HL-60 (cell line): ENCODE measurements around the gene PHACTR3.

ENCODE experiments used
- DNase-seq, 2 experiments: peaks; one replicate each; pipeline ENCODE4 v3.0.0-alpha.2; 2010 to 2020; ENCODE audit warnings: low read depth in 1 of 2, low spot score in 1 of 2
- H3K27ac ChIP-seq: fragments of 250-450 bp; sonication (Bioruptor Pico); replicated peaks from 2 replicates; pipeline ENCODE4 v1.5.1; 2020; ENCODE audit warnings: mild to moderate bottlenecking, moderate library complexity
- H3K27me3 ChIP-seq: fragments of 250-450 bp; sonication (Bioruptor Pico); 2 replicates; pipeline ENCODE4 v1.5.1; 2021; ENCODE audit warnings: mild to moderate bottlenecking, moderate library complexity; ENCODE audit not compliant: insufficient read depth, poor library complexity, severe bottlenecking
- H3K4me3 ChIP-seq: replicated peaks from 2 replicates; pipeline ENCODE4 v1.5.1; 2011; ENCODE audit warnings: mild to moderate bottlenecking, control low read depth, low read length; ENCODE audit not compliant: insufficient read depth
- GABPA ChIP-seq: IDR thresholded peaks from 2 replicates; pipeline ENCODE4 v1.6.1; 2012; ENCODE audit warnings: low read depth
- POLR2AphosphoS5 ChIP-seq: IDR thresholded peaks from 2 replicates; pipeline ENCODE4 v1.6.1; 2012; ENCODE audit warnings: low read depth
- SPI1 ChIP-seq: IDR thresholded peaks from 2 replicates; pipeline ENCODE4 v1.6.1; 2012; ENCODE audit warnings: low read depth, mild to moderate bottlenecking, borderline replicate concordance
- TF ChIP-seq, protein P1 (sequence below): IDR thresholded peaks from 2 replicates; pipeline ENCODE4 v1.6.1; 2012; ENCODE audit warnings: low read depth; ENCODE audit not compliant: insufficient replicate concordance
- TF ChIP-seq, protein P2 (sequence below): IDR thresholded peaks from one replicate; pipeline ENCODE4 v1.5.1; 2011; ENCODE audit warnings: low read length, control low read depth, inconsistent platforms; ENCODE audit not compliant: insufficient read depth

PHACTR3 gene

DNA sequence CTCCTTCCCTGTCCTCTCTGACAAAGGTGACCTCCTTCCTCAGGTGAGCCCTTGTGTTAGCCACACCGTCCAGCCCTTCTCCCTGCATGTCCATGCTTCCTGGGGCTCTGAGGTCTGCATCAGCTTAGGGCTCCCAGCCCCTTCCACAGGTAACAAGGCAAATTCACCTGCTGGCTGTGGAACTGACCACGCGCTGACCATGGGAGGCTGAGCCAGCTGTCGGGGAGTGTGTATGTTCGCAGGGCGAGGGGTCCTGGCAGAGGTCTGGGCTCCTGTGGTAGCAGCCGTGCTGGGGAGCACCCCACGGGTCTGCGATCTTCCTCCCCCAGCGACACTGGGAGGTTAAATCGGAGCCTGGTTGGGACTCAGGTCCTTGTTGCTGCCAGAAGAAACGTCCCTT is 136.7 kb downstream of the PHACTR3 start:
- TF ChIP-seq POLR2AphosphoS5: no peak
- no peak for TF ChIP-seq GABPA
- TF ChIP-seq, protein P1, sequence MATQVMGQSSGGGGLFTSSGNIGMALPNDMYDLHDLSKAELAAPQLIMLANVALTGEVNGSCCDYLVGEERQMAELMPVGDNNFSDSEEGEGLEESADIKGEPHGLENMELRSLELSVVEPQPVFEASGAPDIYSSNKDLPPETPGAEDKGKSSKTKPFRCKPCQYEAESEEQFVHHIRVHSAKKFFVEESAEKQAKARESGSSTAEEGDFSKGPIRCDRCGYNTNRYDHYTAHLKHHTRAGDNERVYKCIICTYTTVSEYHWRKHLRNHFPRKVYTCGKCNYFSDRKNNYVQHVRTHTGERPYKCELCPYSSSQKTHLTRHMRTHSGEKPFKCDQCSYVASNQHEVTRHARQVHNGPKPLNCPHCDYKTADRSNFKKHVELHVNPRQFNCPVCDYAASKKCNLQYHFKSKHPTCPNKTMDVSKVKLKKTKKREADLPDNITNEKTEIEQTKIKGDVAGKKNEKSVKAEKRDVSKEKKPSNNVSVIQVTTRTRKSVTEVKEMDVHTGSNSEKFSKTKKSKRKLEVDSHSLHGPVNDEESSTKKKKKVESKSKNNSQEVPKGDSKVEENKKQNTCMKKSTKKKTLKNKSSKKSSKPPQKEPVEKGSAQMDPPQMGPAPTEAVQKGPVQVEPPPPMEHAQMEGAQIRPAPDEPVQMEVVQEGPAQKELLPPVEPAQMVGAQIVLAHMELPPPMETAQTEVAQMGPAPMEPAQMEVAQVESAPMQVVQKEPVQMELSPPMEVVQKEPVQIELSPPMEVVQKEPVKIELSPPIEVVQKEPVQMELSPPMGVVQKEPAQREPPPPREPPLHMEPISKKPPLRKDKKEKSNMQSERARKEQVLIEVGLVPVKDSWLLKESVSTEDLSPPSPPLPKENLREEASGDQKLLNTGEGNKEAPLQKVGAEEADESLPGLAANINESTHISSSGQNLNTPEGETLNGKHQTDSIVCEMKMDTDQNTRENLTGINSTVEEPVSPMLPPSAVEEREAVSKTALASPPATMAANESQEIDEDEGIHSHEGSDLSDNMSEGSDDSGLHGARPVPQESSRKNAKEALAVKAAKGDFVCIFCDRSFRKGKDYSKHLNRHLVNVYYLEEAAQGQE: no peak
- no peak for TF ChIP-seq SPI1
- no peak overlapping the region for H3K4me3 ChIP-seq
- H3K27me3 ChIP-seq: no peaks in the 10 kb centered on the region

GRCh38 chr20:59742351-59743095 is 138.2 kb downstream of the PHACTR3 start:
- TF ChIP-seq, protein P1: no peak
- TF ChIP-seq GABPA: no peak
- TF ChIP-seq, protein P2, sequence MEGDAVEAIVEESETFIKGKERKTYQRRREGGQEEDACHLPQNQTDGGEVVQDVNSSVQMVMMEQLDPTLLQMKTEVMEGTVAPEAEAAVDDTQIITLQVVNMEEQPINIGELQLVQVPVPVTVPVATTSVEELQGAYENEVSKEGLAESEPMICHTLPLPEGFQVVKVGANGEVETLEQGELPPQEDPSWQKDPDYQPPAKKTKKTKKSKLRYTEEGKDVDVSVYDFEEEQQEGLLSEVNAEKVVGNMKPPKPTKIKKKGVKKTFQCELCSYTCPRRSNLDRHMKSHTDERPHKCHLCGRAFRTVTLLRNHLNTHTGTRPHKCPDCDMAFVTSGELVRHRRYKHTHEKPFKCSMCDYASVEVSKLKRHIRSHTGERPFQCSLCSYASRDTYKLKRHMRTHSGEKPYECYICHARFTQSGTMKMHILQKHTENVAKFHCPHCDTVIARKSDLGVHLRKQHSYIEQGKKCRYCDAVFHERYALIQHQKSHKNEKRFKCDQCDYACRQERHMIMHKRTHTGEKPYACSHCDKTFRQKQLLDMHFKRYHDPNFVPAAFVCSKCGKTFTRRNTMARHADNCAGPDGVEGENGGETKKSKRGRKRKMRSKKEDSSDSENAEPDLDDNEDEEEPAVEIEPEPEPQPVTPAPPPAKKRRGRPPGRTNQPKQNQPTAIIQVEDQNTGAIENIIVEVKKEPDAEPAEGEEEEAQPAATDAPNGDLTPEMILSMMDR: no peak
- no peak for TF ChIP-seq SPI1
- TF ChIP-seq POLR2AphosphoS5: no peak
- Histone ChIP-seq H3K27me3 (no peaks in the 10 kb centered on the region), H3K27ac (no peak overlapping the region), H3K4me3 (no peak overlapping the region)
- DNase-seq: no peak

More for the DNA sequence above, 136.7 kb downstream of the PHACTR3 start:
- no peak for DNase-seq
- no peak overlapping the region for H3K27ac ChIP-seq

DNA sequence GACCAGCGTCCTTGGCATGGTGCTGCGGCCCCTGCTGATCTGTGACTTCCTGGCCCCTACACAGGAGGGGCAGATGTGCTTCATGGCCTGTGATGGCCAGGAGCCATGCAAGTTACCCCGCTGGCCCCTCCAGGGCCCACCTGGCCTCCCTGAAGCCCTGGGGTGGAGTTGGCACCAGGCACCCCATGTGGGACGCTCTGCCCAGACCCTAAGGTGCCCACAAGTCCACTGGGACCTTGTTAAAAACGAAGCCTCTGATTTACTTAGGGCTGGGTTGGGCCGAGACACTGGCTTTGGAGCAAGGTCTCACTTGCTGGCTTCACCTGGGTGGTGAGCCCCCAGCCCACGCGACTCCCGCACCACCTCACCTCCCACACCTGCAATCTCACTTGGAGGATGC is 139.0 kb downstream of the PHACTR3 start:
- TF ChIP-seq POLR2AphosphoS5: no peak
- TF ChIP-seq, protein P1: no peak
- TF ChIP-seq SPI1: no peak
- TF ChIP-seq GABPA: no peak
- TF ChIP-seq, protein P2: no peak
- Histone ChIP-seq H3K27ac (no peak overlapping the region), H3K27me3 (peaks cover 1% of the 10 kb centered on the region), H3K4me3 (no peak overlapping the region)
- DNase-seq: no peak
